Tibial artery (tissue), 4 donors: ENCODE results near the gene DCLK1.

Experiments used
- DNase-seq, 2 donors: peaks; one replicate each; pipeline ENCODE4 v3.0.0-alpha.2; 2019
- H3K27ac ChIP-seq, 2 donors: fragments of 200-600 bp; sonication (generic) in 1 of 2; 1 replicate in 1 of 2; 2 replicates in 1 of 2; pipeline ENCODE4 v1.5.1; 2018 to 2019; ENCODE audit warnings: mild to moderate bottlenecking in 1 of 2
- H3K27me3 ChIP-seq, 2 donors: fragments of 200-600 bp; sonication (generic) in 1 of 2; one replicate each; pipeline versions ENCODE4 v1.5.1 to v1.6.0; 2016 to 2019
- H3K36me3 ChIP-seq, 3 donors: fragments of 200-600 bp; sonication (generic) in 2 of 3; one replicate each; pipeline ENCODE4 v1.5.1; 2016 to 2019; ENCODE audit warnings: mild to moderate bottlenecking in 2 of 3
- H3K4me1 ChIP-seq, 4 donors: fragments of 200-600 bp; sonication (generic) in 2 of 4; 1 replicate in 3 of 4; 2 replicates in 1 of 4; pipeline ENCODE4 v1.5.1; 2016 to 2019
- H3K4me3 ChIP-seq, 2 donors: fragments of 200-600 bp; sonication (generic) in 1 of 2; 1 replicate in 1 of 2; 2 replicates in 1 of 2; pipeline ENCODE4 v1.5.1; 2018 to 2019; ENCODE audit warnings: mild to moderate bottlenecking in 2 of 2
- H3K9me3 ChIP-seq, 3 donors: fragments of 200-600 bp; sonication (generic) in 1 of 3; one replicate each; pipeline ENCODE4 v1.5.1; 2016 to 2019
- intact Hi-C: fragments of 100-400 bp; cut with DNase I; formaldehyde crosslinking; loops from one replicate; pipeline ENCODE4 v1.15.0; 2023; ENCODE audit warnings: low total_unique reads
- TF ChIP-seq, protein P1 (sequence below), 2 experiments: fragments of 200-600 bp in 1 of 2; fragments of 450-650 bp in 1 of 2; IDR thresholded peaks; one replicate each; pipeline ENCODE4 v1.5.1; 2017 to 2019; ENCODE audit warnings: antibody characterized with exemption in 2 of 2, mild to moderate bottlenecking in 1 of 2, moderate library complexity in 1 of 2

The DCLK1 gene

DNA sequence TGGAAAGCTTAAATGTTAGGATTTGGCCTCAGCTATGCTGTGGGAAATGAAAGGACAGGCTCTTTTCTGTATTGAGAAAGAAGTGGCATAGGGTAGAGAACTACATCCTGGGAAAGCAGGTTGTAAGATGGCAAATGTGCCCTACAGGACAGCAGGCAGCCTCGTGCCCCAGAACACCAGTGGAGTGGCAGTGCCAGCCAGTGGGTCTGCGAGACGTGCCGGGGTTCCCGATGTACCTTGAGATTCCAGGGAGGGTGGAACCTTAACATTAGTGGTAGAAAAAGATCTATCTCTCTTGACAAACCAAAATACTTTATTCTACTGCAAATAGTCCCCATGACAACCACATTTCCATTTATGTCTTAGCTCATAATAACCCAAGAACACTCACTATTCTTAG is 42.7 kb downstream of the DCLK1 start:
- Histone ChIP-seq H3K27ac (no peak overlapping the region), H3K4me1 (peaks cover 0 to 16% (median 0%) of the 10 kb centered on the region in 4 donors), H3K9me3 (no peaks in the 10 kb centered on the region), H3K4me3 (no peak overlapping the region), H3K27me3 (no peaks in the 10 kb centered on the region), H3K36me3 (no peaks in the 10 kb centered on the region)
- TF ChIP-seq, protein P1, sequence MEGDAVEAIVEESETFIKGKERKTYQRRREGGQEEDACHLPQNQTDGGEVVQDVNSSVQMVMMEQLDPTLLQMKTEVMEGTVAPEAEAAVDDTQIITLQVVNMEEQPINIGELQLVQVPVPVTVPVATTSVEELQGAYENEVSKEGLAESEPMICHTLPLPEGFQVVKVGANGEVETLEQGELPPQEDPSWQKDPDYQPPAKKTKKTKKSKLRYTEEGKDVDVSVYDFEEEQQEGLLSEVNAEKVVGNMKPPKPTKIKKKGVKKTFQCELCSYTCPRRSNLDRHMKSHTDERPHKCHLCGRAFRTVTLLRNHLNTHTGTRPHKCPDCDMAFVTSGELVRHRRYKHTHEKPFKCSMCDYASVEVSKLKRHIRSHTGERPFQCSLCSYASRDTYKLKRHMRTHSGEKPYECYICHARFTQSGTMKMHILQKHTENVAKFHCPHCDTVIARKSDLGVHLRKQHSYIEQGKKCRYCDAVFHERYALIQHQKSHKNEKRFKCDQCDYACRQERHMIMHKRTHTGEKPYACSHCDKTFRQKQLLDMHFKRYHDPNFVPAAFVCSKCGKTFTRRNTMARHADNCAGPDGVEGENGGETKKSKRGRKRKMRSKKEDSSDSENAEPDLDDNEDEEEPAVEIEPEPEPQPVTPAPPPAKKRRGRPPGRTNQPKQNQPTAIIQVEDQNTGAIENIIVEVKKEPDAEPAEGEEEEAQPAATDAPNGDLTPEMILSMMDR (IDR thresholded peaks at IDR 0.05), result no peak
- intact Hi-C loops, result no loop called here
- DNase-seq, result no peak

GRCh38 chr13:36088001-36088400 is 43.2 kb downstream of the DCLK1 start:
- Histone ChIP-seq H3K4me1 (peaks cover 0 to 16% (median 0%) of the 10 kb centered on the region in 4 donors), H3K27ac (no peak overlapping the region), H3K4me3 (no peak overlapping the region), H3K9me3 (no peaks in the 10 kb centered on the region), H3K27me3 (no peaks in the 10 kb centered on the region), H3K36me3 (no peaks in the 10 kb centered on the region)
- TF ChIP-seq, protein P1 (IDR thresholded peaks at IDR 0.05), result no peak
- no peak for DNase-seq
- intact Hi-C loops, result no loop called here

DNA sequence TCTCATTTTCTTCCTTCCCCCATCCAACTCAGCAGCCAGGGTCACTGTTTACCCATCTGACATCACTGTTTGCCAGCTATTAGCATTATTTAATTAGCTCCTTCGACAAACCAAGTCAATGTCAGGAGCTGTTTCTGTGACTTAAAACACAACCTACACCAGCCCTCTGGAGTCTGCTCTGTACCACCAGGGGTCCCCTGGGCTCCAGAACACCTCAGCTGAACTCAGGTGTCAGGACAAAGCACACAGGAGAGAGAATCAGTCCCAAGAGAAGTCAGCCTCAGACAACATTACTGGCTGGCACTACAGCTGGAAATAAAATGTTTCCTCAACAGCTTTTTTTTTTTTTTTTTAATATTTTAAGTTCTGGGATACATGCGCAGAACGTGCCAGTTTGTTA is 45.1 kb downstream of the DCLK1 start:
- Histone ChIP-seq H3K4me3 (no peak overlapping the region), H3K9me3 (no peaks in the 10 kb centered on the region), H3K36me3 (no peaks in the 10 kb centered on the region), H3K27me3 (no peaks in the 10 kb centered on the region), H3K4me1 (peaks cover 0 to 16% (median 0%) of the 10 kb centered on the region in 4 donors), H3K27ac (no peak overlapping the region)
- no peak for DNase-seq
- TF ChIP-seq, protein P1 (IDR thresholded peaks at IDR 0.05), result no peak
- intact Hi-C loops, result no loop called here

DNA sequence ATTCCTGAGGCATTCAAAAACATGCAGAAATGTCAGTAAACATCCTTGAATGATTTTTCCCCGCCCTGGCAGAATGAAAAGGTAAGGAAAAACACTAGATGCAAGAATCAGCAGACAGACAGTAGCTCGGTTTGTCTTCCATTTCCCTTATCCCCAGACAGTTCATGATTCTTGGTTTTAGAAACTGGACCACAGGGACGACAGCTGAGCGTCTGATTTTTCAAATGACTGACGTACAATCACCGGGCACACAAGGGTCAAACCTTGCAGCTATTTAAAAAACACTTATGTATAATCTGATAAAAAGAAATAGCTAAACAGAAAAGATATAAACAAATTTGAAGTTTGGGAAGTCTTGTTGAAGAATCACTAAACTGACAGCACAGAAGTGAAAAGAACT is 47.1 kb downstream of the DCLK1 start:
- no peaks in the 10 kb centered on the region for H3K36me3 ChIP-seq
- no peak overlapping the region for H3K27ac ChIP-seq
- no peaks in the 10 kb centered on the region for H3K27me3 ChIP-seq
- H3K4me3 ChIP-seq, result no peak overlapping the region
- DNase-seq, result no peak
- H3K4me1 ChIP-seq, result peaks cover 0 to 10% (median 0%) of the 10 kb centered on the region in 4 donors
- H3K9me3 ChIP-seq, result no peaks in the 10 kb centered on the region
- TF ChIP-seq, protein P1 (IDR thresholded peaks at IDR 0.05), result no peak
- intact Hi-C loops, result no loop called here

DNA sequence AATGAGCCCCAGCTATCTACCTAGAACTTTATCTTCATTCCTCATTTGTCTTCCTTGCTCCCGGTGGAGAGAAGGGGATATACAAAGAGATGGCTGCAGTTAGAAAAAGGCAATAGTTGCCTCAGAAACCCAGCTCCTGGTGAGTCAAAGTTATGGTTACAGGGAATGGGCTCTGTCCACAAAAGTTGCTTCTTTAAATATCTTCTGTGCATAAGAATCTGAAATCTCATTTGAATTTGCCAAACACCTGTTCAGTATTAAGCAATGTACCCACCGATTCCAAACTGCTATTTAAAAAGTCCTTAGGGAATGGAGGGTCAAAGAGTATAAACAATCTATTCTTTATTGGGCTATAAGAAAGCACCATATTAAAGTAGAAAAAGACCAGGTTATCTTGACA is 48.4 kb downstream of the DCLK1 start:
- intact Hi-C loops, result no loop called here
- DNase-seq, result no peak

More for the DNA sequence above, 48.4 kb downstream of the DCLK1 start:
- TF ChIP-seq, protein P1 (IDR thresholded peaks at IDR 0.05), result no peak
- no peaks in the 10 kb centered on the region for H3K4me1 ChIP-seq
- H3K36me3 ChIP-seq, result no peaks in the 10 kb centered on the region
- H3K4me3 ChIP-seq, result no peak overlapping the region
- no peak overlapping the region for H3K27ac ChIP-seq
- H3K9me3 ChIP-seq, result no peaks in the 10 kb centered on the region
- no peaks in the 10 kb centered on the region for H3K27me3 ChIP-seq
